A549 (cell line): Measurements from ENCODE around the gene SUN1. TPM values are rescaled to one million over a fixed set of nuclear protein-coding genes. Genes with fewer than 3 reads are reported as not detected.
A peak's percentile ranks its signal among the peaks of the same experiment; 100 is the strongest.

ENCODE experiments used
- ATAC-seq, 2 experiments: fragments of 200-7000 bp in 1 of 2; fragments of >200 bp in 1 of 2; cut with Nextera tagmentation in 1 of 2; cut with Tn5 transposase in 1 of 2; 3 replicates each; pipeline versions ENCODE4 v1.8.0 to v1.9.1; 2018 to 2020; ENCODE audit warnings: mild to moderate bottlenecking in 1 of 2, moderate library complexity in 1 of 2
- CTCF ChIA-PET: fragments of 300-600 bp; sonication (Branson Sonifier 250); formaldehyde crosslinking; extraction: SDS; loops from one replicate; lab custom pipeline; 2021; ENCODE audit warnings: antibody characterized with exemption, inconsistent platforms; lab: Yijun Ruan, JAX
- POLR2A ChIA-PET: fragments of 350-600 bp; formaldehyde crosslinking; extraction: SDS; loops from one replicate; lab custom pipeline; 2021; ENCODE audit warnings: antibody characterized with exemption, inconsistent platforms; lab: Yijun Ruan, JAX
- DNase-seq, 2 experiments: peaks; one replicate each; pipeline versions ENCODE4 v3.0.0 to v3.0.0-alpha.2; 2011 to 2016; ENCODE audit warnings: low read depth in 1 of 2, low spot score in 1 of 2
- FAIRE-seq: peaks from 2 replicates; lab custom pipeline; 2011; peaks lifted over from hg19 to GRCh38; lab: Jason Lieb, UNC
- H3K27ac ChIP-seq, 2 experiments: fragments of >200 bp; sonication (Bioruptor Twin); formaldehyde crosslinking; 3 replicates each; pipeline ENCODE4 v1.5.1; 2016 to 2017
- H3K4me1 ChIP-seq: fragments of >200 bp; sonication (Bioruptor Twin); formaldehyde crosslinking; 3 replicates; pipeline ENCODE4 v1.6.1; 2016
- H3K4me2 ChIP-seq: fragments of >200 bp; sonication (Bioruptor Twin); formaldehyde crosslinking; 3 replicates; pipeline ENCODE4 v1.6.1; 2016
- H3K4me3 ChIP-seq: fragments of >200 bp; sonication (Bioruptor Twin); formaldehyde crosslinking; 3 replicates; pipeline ENCODE4 v1.5.1; 2016
- H3K9me3 ChIP-seq: fragments of >200 bp; sonication (Bioruptor Twin); formaldehyde crosslinking; 3 replicates; pipeline ENCODE4 v1.6.1; 2016
- CEBPB ChIP-seq, 2 experiments: fragments of >200 bp in 1 of 2; sonication (Bioruptor Twin) in 1 of 2; formaldehyde crosslinking in 1 of 2; IDR thresholded peaks; 2 replicates each; pipeline ENCODE4 v1.6.1; 2012 to 2016
- EHF ChIP-seq: fragments of 250-450 bp; sonication (Bioruptor Pico); IDR thresholded peaks from 2 replicates; pipeline ENCODE4 v1.5.0; 2020; ENCODE audit warnings: mild to moderate bottlenecking
- EHMT2 ChIP-seq: fragments of 200-600 bp; sonication (generic); IDR thresholded peaks from 2 replicates; pipeline ENCODE4 v1.6.1; 2016; ENCODE audit warnings: antibody characterized with exemption, low read depth, mild to moderate bottlenecking, moderate library complexity
- ESRRA ChIP-seq: fragments of 150-350 bp; IDR thresholded peaks from 2 replicates; pipeline ENCODE4 v1.6.1; 2014; ENCODE audit warnings: mild to moderate bottlenecking, low read length, borderline replicate concordance
- HDAC2 ChIP-seq: fragments of 200-600 bp; sonication (generic); IDR thresholded peaks from 2 replicates; pipeline ENCODE4 v1.6.1; 2016
- HEYL ChIP-seq: fragments of 250-450 bp; sonication (Bioruptor Pico); IDR thresholded peaks from 2 replicates; pipeline ENCODE4 v1.8.0; 2021; ENCODE audit warnings: mild to moderate bottlenecking, moderate library complexity
- JUN ChIP-seq, 2 experiments: fragments of >200 bp; sonication (Bioruptor Twin); formaldehyde crosslinking; IDR thresholded peaks; 2 replicates in 1 of 2; 3 replicates in 1 of 2; pipeline ENCODE4 v1.6.1; 2016 to 2017
- KDM5A ChIP-seq: fragments of 200-600 bp; sonication (generic); IDR thresholded peaks from 2 replicates; pipeline ENCODE4 v1.6.1; 2016; ENCODE audit warnings: antibody characterized with exemption, mild to moderate bottlenecking
- MYC ChIP-seq: IDR thresholded peaks from 2 replicates; pipeline ENCODE4 v1.6.1; 2012; ENCODE audit warnings: mild to moderate bottlenecking, inconsistent platforms, low read length, improper control_type of control experiment, borderline replicate concordance
- NFE2L2 ChIP-seq: fragments of 150-350 bp; conservative IDR thresholded peaks from 2 replicates; pipeline ENCODE4 v1.6.1; 2014; ENCODE audit warnings: low read length
- NPAS2 ChIP-seq: fragments of 250-450 bp; sonication (Bioruptor Pico); IDR thresholded peaks from 2 replicates; pipeline ENCODE4 v1.8.0; 2022; ENCODE audit warnings: mild to moderate bottlenecking, moderate library complexity, borderline replicate concordance
- POLR2A ChIP-seq: IDR thresholded peaks from 2 replicates; pipeline ENCODE4 v1.6.1; 2012; ENCODE audit warnings: mild to moderate bottlenecking, low read length
- RAD21 ChIP-seq, 2 experiments: fragments of >200 bp in 1 of 2; sonication (Bioruptor Twin) in 1 of 2; formaldehyde crosslinking in 1 of 2; IDR thresholded peaks in 1 of 2; conservative IDR thresholded peaks in 1 of 2; 2 replicates in 1 of 2; 3 replicates in 1 of 2; pipeline ENCODE4 v1.6.1; 2012 to 2018; ENCODE audit warnings: inconsistent platforms in 1 of 2
- RARB ChIP-seq: fragments of 250-450 bp; sonication (Bioruptor Pico); IDR thresholded peaks from 2 replicates; pipeline ENCODE4 v1.8.0; 2021; ENCODE audit warnings: mild to moderate bottlenecking, moderate library complexity
- RCOR1 ChIP-seq: fragments of 150-350 bp; IDR thresholded peaks from 2 replicates; pipeline ENCODE4 v1.6.1; 2014; ENCODE audit warnings: antibody characterized with exemption, low read length, low read depth
- RFX5 ChIP-seq: fragments of 450-650 bp; IDR thresholded peaks from 2 replicates; pipeline ENCODE4 v1.7.1; 2014; ENCODE audit warnings: antibody characterized with exemption, mild to moderate bottlenecking, moderate library complexity
- SMC3 ChIP-seq: fragments of >200 bp; sonication (Bioruptor Twin); formaldehyde crosslinking; IDR thresholded peaks from 3 replicates; pipeline ENCODE4 v1.6.1; 2018; ENCODE audit warnings: inconsistent platforms
- TFCP2L1 ChIP-seq: fragments of 250-450 bp; sonication (Bioruptor Pico); IDR thresholded peaks from 2 replicates; pipeline ENCODE4 v1.5.0; 2021; ENCODE audit warnings: mild to moderate bottlenecking
- ZFP36 ChIP-seq: fragments of 450-650 bp; IDR thresholded peaks from 2 replicates; pipeline ENCODE4 v1.6.1; 2014; ENCODE audit warnings: borderline replicate concordance; ENCODE audit not compliant: partially characterized antibody
- WGBS: methylation state at CpG from one replicate; pipeline ENCODE4 v1.1.6; 2017; ENCODE audit errors: missing lambda C conversion rate; 5-methylcytosine and 5-hydroxymethylcytosine counted together
- polyA plus RNA-seq, 4 experiments: library from polyadenylated mRNA; depleted of rRNA in 3 of 4; stranded (reverse); fragments of >200 nt; fragmentation: RNase III in 1 of 4; extraction: RNeasy Plus Mini Kit Qiagen cat#74134 plus additional on column Dnase treatment in 1 of 4; gene quantifications; 2 replicates in 3 of 4; 3 replicates in 1 of 4; pipeline ENCODE4 v1.2.3, GENCODE V29; 2011 to 2017
- TF ChIP-seq, protein P1 (sequence below): fragments of 450-650 bp; IDR thresholded peaks from 2 replicates; pipeline ENCODE4 v1.6.1; 2014; ENCODE audit warnings: antibody characterized with exemption
- TF ChIP-seq, protein P2 (sequence below): IDR thresholded peaks from 2 replicates; pipeline ENCODE4 v1.6.1; 2012; ENCODE audit warnings: low read depth, borderline replicate concordance
- TF ChIP-seq, protein P3 (sequence below): IDR thresholded peaks from 2 replicates; pipeline ENCODE4 v1.6.1; 2012
- TF ChIP-seq, protein P4 (sequence below): fragments of >200 bp; sonication (Bioruptor Twin); formaldehyde crosslinking; IDR thresholded peaks from 3 replicates; pipeline ENCODE4 v1.5.1; 2016

Gene SUN1
- polyA plus RNA-seq, 2 of the 4 experiments (the other 2 are of a cell fraction) = 60.7 to 130 TPM

DNA sequence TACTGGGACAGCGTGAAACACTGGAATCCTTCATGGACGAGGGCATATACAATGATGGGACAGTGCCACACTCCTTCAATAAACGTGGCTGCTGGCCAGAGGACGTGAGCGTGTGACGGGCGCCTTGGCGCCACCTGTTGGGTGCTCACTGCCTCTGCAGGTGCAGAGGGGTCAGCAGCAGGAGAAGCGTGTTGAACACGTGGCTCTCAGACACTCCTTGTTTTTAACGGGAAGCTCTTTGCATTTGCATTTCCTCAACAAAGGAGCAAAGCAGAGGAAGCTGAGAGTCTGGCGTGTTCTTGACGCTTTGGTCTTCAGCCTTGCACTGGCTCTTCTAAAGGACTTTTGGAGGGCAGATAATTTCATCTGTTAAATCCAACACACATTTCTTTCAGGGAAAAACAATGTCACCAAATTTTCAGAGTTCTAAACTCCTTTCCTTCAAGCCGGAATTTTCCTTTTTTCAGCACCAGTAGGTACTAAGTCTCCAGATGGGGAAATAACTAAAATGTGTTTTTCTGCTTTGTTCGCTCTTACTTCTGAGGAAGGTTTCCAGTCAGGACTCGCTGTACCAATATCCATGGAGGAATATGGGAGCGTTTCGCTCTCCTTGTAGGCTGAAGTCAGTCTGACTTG is 41.2 kb downstream of the SUN1 start:
- ATAC-seq = peak; percentile 32 to 62; a peak in 5 of 6 replicates
- TF ChIP-seq, protein P1, sequence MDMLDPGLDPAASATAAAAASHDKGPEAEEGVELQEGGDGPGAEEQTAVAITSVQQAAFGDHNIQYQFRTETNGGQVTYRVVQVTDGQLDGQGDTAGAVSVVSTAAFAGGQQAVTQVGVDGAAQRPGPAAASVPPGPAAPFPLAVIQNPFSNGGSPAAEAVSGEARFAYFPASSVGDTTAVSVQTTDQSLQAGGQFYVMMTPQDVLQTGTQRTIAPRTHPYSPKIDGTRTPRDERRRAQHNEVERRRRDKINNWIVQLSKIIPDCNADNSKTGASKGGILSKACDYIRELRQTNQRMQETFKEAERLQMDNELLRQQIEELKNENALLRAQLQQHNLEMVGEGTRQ = peak; percentile 77
- TF ChIP-seq RAD21 (conservative IDR thresholded peaks at IDR 0.05 in 1 of 2, IDR thresholded peaks at IDR 0.05 in 1 of 2) (peak; percentile 78 to 79), SMC3 (peak; percentile 87), EHMT2 (no peak), MYC (peak; percentile 98), CEBPB (IDR thresholded peaks at IDR 0.05) (no peak), EHF (0 out of 2 replicates have a peak, but pooled peaks have one; percentile 29), NPAS2 (CRISPR knock-in tag) (peak; percentile 68; the same call in 1 of the 2 replicates), POLR2A (no peak)
- TF ChIP-seq, protein P2, sequence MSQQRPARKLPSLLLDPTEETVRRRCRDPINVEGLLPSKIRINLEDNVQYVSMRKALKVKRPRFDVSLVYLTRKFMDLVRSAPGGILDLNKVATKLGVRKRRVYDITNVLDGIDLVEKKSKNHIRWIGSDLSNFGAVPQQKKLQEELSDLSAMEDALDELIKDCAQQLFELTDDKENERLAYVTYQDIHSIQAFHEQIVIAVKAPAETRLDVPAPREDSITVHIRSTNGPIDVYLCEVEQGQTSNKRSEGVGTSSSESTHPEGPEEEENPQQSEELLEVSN = peak; percentile 89
- TF ChIP-seq, protein P3, sequence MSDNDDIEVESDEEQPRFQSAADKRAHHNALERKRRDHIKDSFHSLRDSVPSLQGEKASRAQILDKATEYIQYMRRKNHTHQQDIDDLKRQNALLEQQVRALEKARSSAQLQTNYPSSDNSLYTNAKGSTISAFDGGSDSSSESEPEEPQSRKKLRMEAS = peak; percentile 99
- TF ChIP-seq, protein P4, sequence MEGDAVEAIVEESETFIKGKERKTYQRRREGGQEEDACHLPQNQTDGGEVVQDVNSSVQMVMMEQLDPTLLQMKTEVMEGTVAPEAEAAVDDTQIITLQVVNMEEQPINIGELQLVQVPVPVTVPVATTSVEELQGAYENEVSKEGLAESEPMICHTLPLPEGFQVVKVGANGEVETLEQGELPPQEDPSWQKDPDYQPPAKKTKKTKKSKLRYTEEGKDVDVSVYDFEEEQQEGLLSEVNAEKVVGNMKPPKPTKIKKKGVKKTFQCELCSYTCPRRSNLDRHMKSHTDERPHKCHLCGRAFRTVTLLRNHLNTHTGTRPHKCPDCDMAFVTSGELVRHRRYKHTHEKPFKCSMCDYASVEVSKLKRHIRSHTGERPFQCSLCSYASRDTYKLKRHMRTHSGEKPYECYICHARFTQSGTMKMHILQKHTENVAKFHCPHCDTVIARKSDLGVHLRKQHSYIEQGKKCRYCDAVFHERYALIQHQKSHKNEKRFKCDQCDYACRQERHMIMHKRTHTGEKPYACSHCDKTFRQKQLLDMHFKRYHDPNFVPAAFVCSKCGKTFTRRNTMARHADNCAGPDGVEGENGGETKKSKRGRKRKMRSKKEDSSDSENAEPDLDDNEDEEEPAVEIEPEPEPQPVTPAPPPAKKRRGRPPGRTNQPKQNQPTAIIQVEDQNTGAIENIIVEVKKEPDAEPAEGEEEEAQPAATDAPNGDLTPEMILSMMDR = peak; percentile 87
- TF ChIP-seq, all 56 proteins: peak for 9
- peak; percentile 90 for DNase-seq
- WGBS = 37% methylated on average over 18 of the region's 18 CpGs
- no peak overlapping the region for H3K4me3 ChIP-seq
- peaks cover 17% of the 10 kb centered on the region for H3K4me1 ChIP-seq
- peak overlapping the region; percentile 38 to 60; a peak in 5 of 6 replicates for H3K27ac ChIP-seq
- CTCF ChIA-PET = interaction anchor here (0.5 to 7.1 kb wide), 43 partner anchors 8 to 562 kb away, joined by 3 to 117 read pairs (median 4); partner anchors contain the start of gene SUN1
- no peak for FAIRE-seq
- no peaks in the 10 kb centered on the region for H3K9me3 ChIP-seq
- POLR2A ChIA-PET = interaction anchor here (1.4 kb wide), 1 partner anchor 37 kb away, joined by 4 read pairs; no protein-coding TSS in a partner anchor
- 0 out of 3 replicates have a peak overlapping the region, but pooled peaks have one; percentile 2 for H3K4me2 ChIP-seq

DNA sequence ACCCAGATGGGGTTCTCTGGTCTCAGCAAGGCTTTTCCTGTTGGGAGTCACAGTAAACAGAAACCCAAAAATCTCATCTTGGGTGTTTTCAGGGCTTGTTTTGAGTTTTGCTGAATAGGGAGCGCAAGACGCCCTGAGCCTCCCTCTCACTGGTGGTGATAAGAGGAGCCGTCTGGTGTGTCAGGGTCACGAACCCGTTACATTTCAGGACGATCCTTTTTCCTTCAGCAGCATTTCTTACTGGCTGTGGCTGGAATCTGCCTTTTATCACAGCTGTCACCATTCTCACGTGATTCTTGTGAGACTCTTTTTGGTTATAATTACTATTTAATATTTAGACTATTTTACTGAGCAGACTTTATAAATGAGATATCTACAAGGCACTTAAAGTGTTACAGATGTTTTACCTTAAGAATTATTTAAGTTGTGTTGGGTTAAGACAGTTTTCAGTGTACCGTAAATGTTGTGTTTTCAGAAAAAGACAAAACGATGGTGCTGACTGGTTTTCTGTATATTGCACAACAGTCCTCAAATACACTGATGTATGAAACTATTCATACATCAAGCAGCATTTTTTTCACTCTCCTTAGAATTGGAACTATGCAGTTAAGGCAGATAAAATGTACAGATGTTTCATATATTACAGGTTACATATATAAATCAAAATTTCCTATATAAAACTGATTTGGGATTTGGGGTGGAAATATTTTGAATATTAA is 41.9 kb downstream of the SUN1 start:
- FAIRE-seq (no peak), DNase-seq (no peak), ATAC-seq (no peak)
- CTCF ChIA-PET = interaction anchor here (0.5 to 7.1 kb wide), 39 partner anchors 9 to 562 kb away, joined by 3 to 117 read pairs (median 4); partner anchors contain the start of gene SUN1
- no peak overlapping the region for H3K4me2 ChIP-seq
- H3K4me1 ChIP-seq = peaks cover 22% of the 10 kb centered on the region
- 91% methylated on average over 9 of the region's 9 CpGs for WGBS
- POLR2A ChIA-PET = interaction anchor here (1.4 kb wide), 1 partner anchor 38 kb away, joined by 4 read pairs; no protein-coding TSS in a partner anchor
- H3K27ac ChIP-seq = peak overlapping the region; percentile 38 to 60; a peak in 4 of 6 replicates
- no peaks in the 10 kb centered on the region for H3K9me3 ChIP-seq
- H3K4me3 ChIP-seq = no peak overlapping the region
- TF ChIP-seq RAD21 (conservative IDR thresholded peaks at IDR 0.05 in 1 of 2, IDR thresholded peaks at IDR 0.05 in 1 of 2) (no peak), CEBPB (IDR thresholded peaks at IDR 0.05) (peak in 1 of 2 experiments; percentile 26; a peak in 1 of 4 replicates)

DNA sequence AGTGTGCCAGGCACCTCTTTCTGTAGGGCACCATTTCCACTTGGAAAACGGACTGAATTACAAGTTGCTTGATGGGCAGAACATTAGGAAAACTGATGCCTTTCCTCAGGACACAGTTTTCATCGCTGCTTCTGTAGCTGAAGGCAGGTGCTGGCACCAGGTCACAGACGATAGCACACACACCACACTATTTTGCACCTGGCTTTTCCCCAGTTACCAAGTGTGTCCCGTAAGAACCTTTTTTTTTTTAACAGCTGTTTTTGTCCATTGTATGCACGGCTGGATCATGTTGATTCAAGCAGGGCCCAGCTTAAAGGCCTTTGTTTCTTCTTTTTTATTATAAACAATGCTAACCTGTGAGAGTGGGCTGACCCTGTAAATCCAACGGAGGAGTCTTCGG is 42.8 kb downstream of the SUN1 start:
- no peak for ATAC-seq
- ChIA-PET POLR2A (interaction anchor here (0.6 kb wide), 1 partner anchor 25 kb away, joined by 6 read pairs; no protein-coding TSS in a partner anchor), CTCF (interaction anchor here (0.6 to 7.1 kb wide), 6 partner anchors 26 to 553 kb away, joined by 3 to 117 read pairs (median 3); no protein-coding TSS in a partner anchor)
- Histone ChIP-seq H3K4me1 (peaks cover 22% of the 10 kb centered on the region), H3K9me3 (no peaks in the 10 kb centered on the region), H3K27ac (peak overlapping the region; percentile 75 to 87; a peak in 5 of 6 replicates), H3K4me2 (no peak overlapping the region), H3K4me3 (no peak overlapping the region)
- no peak for DNase-seq
- no peak for FAIRE-seq
- WGBS = 89% methylated on average over 7 of the region's 7 CpGs
- TF ChIP-seq ESRRA (no peak), RCOR1 (no peak), SMC3 (no peak), HDAC2 (no peak), EHF (no peak), RAD21 (conservative IDR thresholded peaks at IDR 0.05 in 1 of 2, IDR thresholded peaks at IDR 0.05 in 1 of 2) (no peak), EHMT2 (no peak), RFX5 (no peak), KDM5A (no peak), TFCP2L1 (CRISPR knock-in tag) (no peak), HEYL (no peak), RARB (CRISPR knock-in tag) (no peak), POLR2A (no peak), ZFP36 (no peak), NFE2L2 (no peak), JUN (IDR thresholded peaks at IDR 0.05) (no peak)
